ENCODE data around the gene CRIP1. TPM values are rescaled to one million over a fixed set of nuclear protein-coding genes. Genes with fewer than 3 reads are reported as not detected.

The CRIP1 gene
- total and polyA plus RNA-seq, 8 donors = 71.5 to 281 (median 112) TPM

- ATAC-seq (no peak), DNase-seq (no peak)
- Histone ChIP-seq H3K27me3 (no peaks in the 10 kb centered on the region), H3K4me3 (no peak overlapping the region), H3K36me3 (peaks cover 0 to 28% of the 10 kb centered on the region in 2 donors), H3K27ac (no peak overlapping the region), H3K9me3 (no peaks in the 10 kb centered on the region), H3K4me1 (peaks cover 0 to 20% of the 10 kb centered on the region in 2 donors)
- no peak for TF ChIP-seq CTCF (IDR thresholded peaks at IDR 0.05)
- intact Hi-C loops (cut with DNase I) = no loop called here
Measured at GRCh38 chr14:105494606-105494929, 7.9 kb downstream of the CRIP1 start.

GRCh38 chr14:105495101-105495989 lies 8.7 kb downstream of the CRIP1 start:
- H3K27ac ChIP-seq = no peak overlapping the region
- peaks cover 0 to 13% of the 10 kb centered on the region in 2 donors for H3K4me1 ChIP-seq
- DNase-seq (peak in 2 of 4 donors; percentile 33 to 80), ATAC-seq (no peak)
- H3K27me3 ChIP-seq = no peaks in the 10 kb centered on the region
- intact Hi-C loops (cut with DNase I) = no loop called here
- H3K4me3 ChIP-seq = no peak overlapping the region
- TF ChIP-seq CTCF (IDR thresholded peaks at IDR 0.05) = no peak
- peaks cover 0 to 28% of the 10 kb centered on the region in 2 donors for H3K36me3 ChIP-seq
- no peaks in the 10 kb centered on the region for H3K9me3 ChIP-seq

- intact Hi-C loops (cut with DNase I) = no loop called here
- Histone ChIP-seq H3K4me3 (no peak overlapping the region), H3K27ac (no peak overlapping the region), H3K36me3 (peaks cover 0 to 28% of the 10 kb centered on the region in 2 donors), H3K9me3 (no peaks in the 10 kb centered on the region), H3K4me1 (peaks cover 0 to 13% of the 10 kb centered on the region in 2 donors), H3K27me3 (no peaks in the 10 kb centered on the region)
- no peak for TF ChIP-seq CTCF (IDR thresholded peaks at IDR 0.05)
- DNase-seq (peak in 2 of 4 donors; percentile 30 to 73), ATAC-seq (no peak)
Measured at GRCh38 chr14:105495990-105496830, 9.5 kb downstream of the CRIP1 start.

- intact Hi-C loops (cut with DNase I) = no loop called here
- no peaks in the 10 kb centered on the region for H3K27me3 ChIP-seq
- no peak overlapping the region for H3K27ac ChIP-seq
- no peaks in the 10 kb centered on the region for H3K9me3 ChIP-seq
- ATAC-seq (no peak), DNase-seq (peak in 2 of 4 donors; percentile 19 to 74)
- H3K4me1 ChIP-seq = peaks cover 0 to 5% of the 10 kb centered on the region in 2 donors
- no peak overlapping the region for H3K4me3 ChIP-seq
- H3K36me3 ChIP-seq = peaks cover 0 to 28% of the 10 kb centered on the region in 2 donors
- TF ChIP-seq CTCF (IDR thresholded peaks at IDR 0.05) = no peak
Measured at GRCh38 chr14:105496831-105497591, 10.3 kb downstream of the CRIP1 start.

Data from left lung (tissue), 10 donors.